ENCODE measurements around the gene PIAS3. TPM values are rescaled to one million over a fixed set of nuclear protein-coding genes. Genes with fewer than 3 reads are reported as not detected.
"Not testable (repeated sequence)": the region's sequence is repeated elsewhere in the genome, so short reads cannot be mapped to it uniquely, and the experiment has no call there.

The PIAS3 gene
- total RNA-seq, 1 donor from 2014 or later: 57.6 TPM

- Mint-ChIP-seq H3K9me3 (no peaks in the 10 kb centered on the region), H3K36me3 (peaks cover 39% of the 10 kb centered on the region), H3K27ac (no peak overlapping the region)
Measured at GRCh38 chr1:145827966-145828365, 30.9 kb downstream of the PIAS3 start.

GRCh38 chr1:145826030-145826429, 32.9 kb downstream of the PIAS3 start:
- no peaks in the 10 kb centered on the region for H3K27me3 Mint-ChIP-seq (ENCODE audit: low read depth)
- H3K4me1 Mint-ChIP-seq: peaks cover 21% of the 10 kb centered on the region
- H3K9me3 Mint-ChIP-seq: no peaks in the 10 kb centered on the region
- H3K4me3 Mint-ChIP-seq: peak overlapping the region; percentile 94
- TF ChIP-seq, protein P1, sequence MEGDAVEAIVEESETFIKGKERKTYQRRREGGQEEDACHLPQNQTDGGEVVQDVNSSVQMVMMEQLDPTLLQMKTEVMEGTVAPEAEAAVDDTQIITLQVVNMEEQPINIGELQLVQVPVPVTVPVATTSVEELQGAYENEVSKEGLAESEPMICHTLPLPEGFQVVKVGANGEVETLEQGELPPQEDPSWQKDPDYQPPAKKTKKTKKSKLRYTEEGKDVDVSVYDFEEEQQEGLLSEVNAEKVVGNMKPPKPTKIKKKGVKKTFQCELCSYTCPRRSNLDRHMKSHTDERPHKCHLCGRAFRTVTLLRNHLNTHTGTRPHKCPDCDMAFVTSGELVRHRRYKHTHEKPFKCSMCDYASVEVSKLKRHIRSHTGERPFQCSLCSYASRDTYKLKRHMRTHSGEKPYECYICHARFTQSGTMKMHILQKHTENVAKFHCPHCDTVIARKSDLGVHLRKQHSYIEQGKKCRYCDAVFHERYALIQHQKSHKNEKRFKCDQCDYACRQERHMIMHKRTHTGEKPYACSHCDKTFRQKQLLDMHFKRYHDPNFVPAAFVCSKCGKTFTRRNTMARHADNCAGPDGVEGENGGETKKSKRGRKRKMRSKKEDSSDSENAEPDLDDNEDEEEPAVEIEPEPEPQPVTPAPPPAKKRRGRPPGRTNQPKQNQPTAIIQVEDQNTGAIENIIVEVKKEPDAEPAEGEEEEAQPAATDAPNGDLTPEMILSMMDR (IDR thresholded peaks at IDR 0.05; ENCODE audit: unreplicated experiment): no peak
- peaks cover 30% of the 10 kb centered on the region for H3K36me3 Mint-ChIP-seq
- DNase-seq (ENCODE audit: low spot score in 2 of 2, unreplicated experiment in 2 of 2): no peak
- peak overlapping the region; percentile 15 for H3K27ac Mint-ChIP-seq

More at GRCh38 chr1:145827966-145828365, 30.9 kb downstream of the PIAS3 start:
- Mint-ChIP-seq H3K27me3 (ENCODE audit: low read depth) (no peaks in the 10 kb centered on the region), H3K4me3 (no peak overlapping the region), H3K4me1 (peaks cover 19% of the 10 kb centered on the region)
- no peak for DNase-seq (ENCODE audit: low spot score in 2 of 2, unreplicated experiment in 2 of 2)
- TF ChIP-seq, protein P1 (IDR thresholded peaks at IDR 0.05; ENCODE audit: unreplicated experiment): no peak

DNA sequence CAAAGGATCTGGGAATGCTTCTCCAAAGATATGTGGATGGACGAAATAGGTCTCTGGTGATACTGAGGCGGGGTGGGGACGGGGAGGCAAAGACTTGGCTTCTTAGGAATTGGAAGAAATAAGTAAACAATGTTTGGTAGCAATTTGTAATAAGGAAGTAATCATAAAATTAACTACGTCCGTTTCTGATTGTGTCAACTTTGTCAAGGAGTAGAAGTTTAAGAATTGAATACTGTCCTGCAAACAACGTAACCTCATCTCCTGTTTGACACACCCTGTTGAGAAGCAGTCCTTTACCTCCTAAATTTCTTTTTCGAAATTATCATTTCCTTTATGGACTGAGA, 34.4 kb downstream of the PIAS3 start:
- DNase-seq (ENCODE audit: low spot score in 2 of 2, unreplicated experiment in 2 of 2): no peak
- TF ChIP-seq, protein P1 (IDR thresholded peaks at IDR 0.05; ENCODE audit: unreplicated experiment): no peak
- Mint-ChIP-seq H3K4me3 (peak overlapping the region; percentile 94), H3K4me1 (peaks cover 21% of the 10 kb centered on the region), H3K27me3 (ENCODE audit: low read depth) (no peaks in the 10 kb centered on the region), H3K27ac (peak overlapping the region; percentile 99), H3K36me3 (peaks cover 22% of the 10 kb centered on the region), H3K9me3 (no peaks in the 10 kb centered on the region)

DNA sequence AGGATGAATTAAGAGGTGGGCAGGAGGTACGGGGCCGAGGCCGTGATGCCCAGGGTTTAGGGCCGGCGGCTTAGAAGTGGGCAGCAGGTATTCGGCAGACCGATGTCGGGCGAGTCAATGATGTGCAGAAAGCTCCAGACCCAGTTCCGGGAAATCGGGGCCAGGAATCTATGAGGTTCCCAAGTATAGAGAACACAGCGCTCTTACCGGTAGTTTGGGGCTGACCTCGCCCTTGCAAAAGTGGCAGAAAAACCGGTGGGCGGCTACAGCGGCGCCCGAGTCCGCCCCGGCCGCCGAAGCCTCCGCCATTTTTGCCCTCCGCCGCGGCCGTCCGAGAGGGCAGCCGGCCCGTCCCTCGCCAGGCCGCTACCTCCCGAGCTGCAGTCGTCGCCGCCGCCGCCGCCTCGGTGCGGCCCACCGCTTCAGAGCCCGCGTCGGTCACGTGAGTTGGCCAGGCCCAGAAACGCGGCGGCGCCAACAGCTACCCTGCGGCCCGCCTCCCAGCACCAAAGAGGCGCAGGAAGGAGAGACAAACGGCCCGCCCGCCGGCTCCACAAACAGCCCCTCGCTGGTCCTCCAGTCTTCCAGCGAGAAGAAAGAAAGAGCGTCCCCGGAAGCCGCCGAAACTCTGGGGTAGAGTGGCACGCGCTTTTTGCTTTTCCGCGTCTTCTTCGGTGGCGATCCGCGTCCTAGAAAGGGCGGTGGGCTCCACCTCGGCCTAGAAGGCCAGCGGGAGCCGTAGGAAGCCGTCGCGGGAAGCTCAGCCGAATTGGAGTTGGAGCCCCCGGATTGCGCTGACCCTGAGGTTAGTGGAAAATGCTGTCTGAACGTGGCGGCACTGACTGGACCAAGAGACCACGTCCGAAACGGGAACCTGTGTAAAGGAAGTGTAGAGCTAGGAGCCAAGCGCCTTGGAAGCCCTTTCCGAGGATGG, 35.0 kb downstream of the PIAS3 start, which contains the start of the genes POLR3C and RNF115:
Gene POLR3C, plus strand, starts transcription at position 636 of the 934 bp plus-strand sequence. CDS start 1,577 bp downstream, outside the sequence.
Gene RNF115, minus strand, starts transcription at position 531 of the 934 bp plus-strand sequence. Its CDS starts 222 bp downstream, at position 309.
- Mint-ChIP-seq H3K4me3 (peak within 1 kb of the TSS; percentile 94), H3K4me1 (peaks cover 21% of the 10 kb centered on the region), H3K27me3 (ENCODE audit: low read depth) (no peaks in the 10 kb centered on the region), H3K9me3 (no peaks in the 10 kb centered on the region), H3K36me3 (peaks cover 19% of the 10 kb centered on the region), H3K27ac (peak within 1 kb of the TSS; percentile 99)
- TF ChIP-seq, protein P1 (IDR thresholded peaks at IDR 0.05; ENCODE audit: unreplicated experiment): no peak
- peak; percentile 79 to 88 for DNase-seq (ENCODE audit: low spot score in 2 of 2, unreplicated experiment in 2 of 2)

GRCh38 chr1:145822779-145823331, 36.0 kb downstream of the PIAS3 start:
- Mint-ChIP-seq H3K4me1 (peaks cover 21% of the 10 kb centered on the region), H3K36me3 (peaks cover 10% of the 10 kb centered on the region)
- DNase-seq (ENCODE audit: low spot score in 2 of 2, unreplicated experiment in 2 of 2); H3K4me3 Mint-ChIP-seq; H3K27ac Mint-ChIP-seq; H3K27me3 Mint-ChIP-seq (ENCODE audit: low read depth); H3K9me3 Mint-ChIP-seq: not testable (repeated sequence)

DNA sequence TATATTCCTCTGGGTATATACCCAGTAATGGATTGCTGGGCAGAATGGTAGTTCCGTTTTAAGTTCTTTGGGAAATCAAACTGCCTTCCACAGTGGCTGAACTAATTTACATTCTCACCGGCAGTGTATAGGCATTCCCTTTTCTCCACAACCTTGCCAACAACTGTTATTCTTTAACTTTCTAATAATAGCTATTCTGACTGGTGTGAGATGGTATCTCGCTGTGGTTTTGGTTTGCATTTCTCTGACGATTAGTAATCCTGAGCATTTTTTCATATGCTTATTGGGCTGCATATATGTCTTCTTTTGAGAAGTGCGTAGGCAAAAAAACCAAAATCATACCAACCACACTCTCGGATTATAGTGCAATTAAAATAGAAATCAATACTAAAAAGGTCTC, 40.8 kb downstream of the PIAS3 start:
- not testable (repeated sequence) for H3K27ac Mint-ChIP-seq; DNase-seq (ENCODE audit: low spot score in 2 of 2, unreplicated experiment in 2 of 2); H3K4me3 Mint-ChIP-seq; H3K36me3 Mint-ChIP-seq; H3K9me3 Mint-ChIP-seq; H3K27me3 Mint-ChIP-seq (ENCODE audit: low read depth); H3K4me1 Mint-ChIP-seq

DNA sequence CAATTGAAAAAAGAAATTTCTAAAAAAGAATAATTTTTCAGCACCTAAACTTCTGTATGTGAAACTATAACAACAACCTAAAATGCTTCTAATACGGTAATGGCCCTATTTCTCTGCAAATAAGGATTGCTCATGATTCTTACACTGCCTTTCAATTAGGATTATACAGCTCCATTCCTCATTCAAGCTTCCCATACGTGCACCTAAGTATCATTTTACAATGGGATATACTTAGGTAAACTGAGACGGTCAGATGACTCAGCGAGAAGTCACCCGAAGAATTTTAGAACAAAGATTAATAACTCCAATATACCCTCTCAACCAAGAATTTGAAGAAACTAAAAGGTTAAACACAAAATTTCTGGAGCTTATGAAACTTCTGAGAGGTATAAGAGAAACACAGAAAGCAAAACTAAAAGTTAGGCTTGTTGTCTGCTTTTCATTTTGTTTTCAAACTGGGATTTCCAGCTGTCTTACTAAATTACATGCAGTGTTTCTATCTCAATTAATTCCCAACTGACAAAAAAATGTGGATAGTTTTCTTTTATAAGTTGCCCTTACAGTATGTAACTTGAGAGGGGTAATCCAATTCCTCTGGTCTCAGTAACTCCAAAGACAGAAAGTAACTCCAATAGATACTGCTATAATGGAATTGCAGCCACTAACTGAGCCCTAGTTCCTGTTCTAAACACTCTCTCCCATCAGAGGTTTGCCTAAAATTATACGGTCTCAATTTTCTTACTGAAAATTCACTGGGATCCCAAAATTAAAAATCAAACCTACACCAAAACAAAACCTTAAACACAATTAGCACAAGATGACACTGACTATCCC, 45.7 kb downstream of the PIAS3 start:
- H3K4me3 Mint-ChIP-seq; DNase-seq (ENCODE audit: low spot score in 2 of 2, unreplicated experiment in 2 of 2); H3K9me3 Mint-ChIP-seq; H3K27me3 Mint-ChIP-seq (ENCODE audit: low read depth); H3K4me1 Mint-ChIP-seq; H3K36me3 Mint-ChIP-seq; H3K27ac Mint-ChIP-seq: not testable (repeated sequence)
